Measurements from ENCODE around the gene EFCAB5. TPM values are rescaled to one million over a fixed set of nuclear protein-coding genes. Genes with fewer than 3 reads are reported as not detected.
"Not testable (repeated sequence)": the region's sequence is repeated elsewhere in the genome, so short reads cannot be mapped to it uniquely, and the experiment has no call there.

Gene EFCAB5
- total RNA-seq, 1 donor from 2014 or later, result not detected

- DNase-seq (ENCODE audit: low spot score), result no peak
Observed at GRCh38 chr17:29933379-29933778, 8.1 kb upstream of the EFCAB5 start.

- DNase-seq (ENCODE audit: low spot score), result not testable (repeated sequence)
Observed at GRCh38 chr17:29935909-29936308, 5.5 kb upstream of the EFCAB5 start.

GRCh38 chr17:29936724-29937123 lies 4.7 kb upstream of the EFCAB5 start:
- DNase-seq (ENCODE audit: low spot score), result no peak

- DNase-seq (ENCODE audit: low spot score), result no peak
Observed at GRCh38 chr17:29945281-29945680, 3.8 kb downstream of the EFCAB5 start.

- DNase-seq (ENCODE audit: low spot score), result no peak
Observed at GRCh38 chr17:29948448-29949215, 7.2 kb downstream of the EFCAB5 start.

GRCh38 chr17:29949696-29950095 lies 8.3 kb downstream of the EFCAB5 start:
- DNase-seq (ENCODE audit: low spot score), result no peak

GRCh38 chr17:29954405-29954804 lies 13.0 kb downstream of the EFCAB5 start:
- DNase-seq (ENCODE audit: low spot score), result no peak

GRCh38 chr17:29956225-29956624 lies 14.8 kb downstream of the EFCAB5 start:
- no peak for DNase-seq (ENCODE audit: low spot score)

- DNase-seq (ENCODE audit: low spot score), result not testable (repeated sequence)
Observed at GRCh38 chr17:29957488-29957887, 16.1 kb downstream of the EFCAB5 start.

- no peak for DNase-seq (ENCODE audit: low spot score)
Observed at GRCh38 chr17:29958947-29959657, 17.7 kb downstream of the EFCAB5 start.

- no peak for DNase-seq (ENCODE audit: low spot score)
Observed at GRCh38 chr17:29959658-29960337, 18.4 kb downstream of the EFCAB5 start.

GRCh38 chr17:29962656-29963055 lies 21.2 kb downstream of the EFCAB5 start:
- DNase-seq (ENCODE audit: low spot score), result no peak

GRCh38 chr17:29968271-29968670 lies 26.8 kb downstream of the EFCAB5 start:
- DNase-seq (ENCODE audit: low spot score), result no peak

- DNase-seq (ENCODE audit: low spot score), result no peak
Observed at GRCh38 chr17:29972277-29972676, 30.8 kb downstream of the EFCAB5 start.

- DNase-seq (ENCODE audit: low spot score), result no peak
Observed at GRCh38 chr17:29973005-29973404, 31.6 kb downstream of the EFCAB5 start.

GRCh38 chr17:29977836-29978235 lies 36.4 kb downstream of the EFCAB5 start:
- no peak for DNase-seq (ENCODE audit: low spot score)

GRCh38 chr17:29980261-29980660 lies 38.8 kb downstream of the EFCAB5 start:
- no peak for DNase-seq (ENCODE audit: low spot score)

- no peak for DNase-seq (ENCODE audit: low spot score)
Observed at GRCh38 chr17:29982991-29983653, 41.7 kb downstream of the EFCAB5 start.

- DNase-seq (ENCODE audit: low spot score), result no peak
Observed at GRCh38 chr17:29996458-29996857, 55.0 kb downstream of the EFCAB5 start.

GRCh38 chr17:30000001-30000754 lies 58.7 kb downstream of the EFCAB5 start:
- no peak for DNase-seq (ENCODE audit: low spot score)

- no peak for DNase-seq (ENCODE audit: low spot score)
Observed at GRCh38 chr17:30000755-30001257, 59.4 kb downstream of the EFCAB5 start.
